ENCODE data around the gene IPO11.

DNA sequence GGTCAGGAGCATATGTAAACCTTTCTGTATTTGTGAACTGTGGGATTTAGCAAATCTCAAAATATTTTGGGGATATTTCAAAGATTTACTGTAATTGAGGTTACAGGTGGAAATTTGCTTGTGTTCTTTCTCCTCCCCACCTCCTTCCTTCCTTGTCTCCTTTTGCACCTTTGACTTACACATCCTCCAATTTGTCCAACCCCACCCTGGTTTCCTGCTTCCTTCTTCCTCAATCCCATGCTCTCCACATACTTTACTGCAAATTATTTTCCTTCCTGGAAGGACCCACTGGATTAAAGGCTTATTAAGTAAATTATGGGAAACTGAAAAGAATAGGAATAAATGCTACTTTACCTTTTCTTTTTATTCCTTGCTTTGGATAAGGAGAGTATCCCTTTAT is 91.6 kb downstream of the IPO11 start:
- TF ChIP-seq, protein P1, sequence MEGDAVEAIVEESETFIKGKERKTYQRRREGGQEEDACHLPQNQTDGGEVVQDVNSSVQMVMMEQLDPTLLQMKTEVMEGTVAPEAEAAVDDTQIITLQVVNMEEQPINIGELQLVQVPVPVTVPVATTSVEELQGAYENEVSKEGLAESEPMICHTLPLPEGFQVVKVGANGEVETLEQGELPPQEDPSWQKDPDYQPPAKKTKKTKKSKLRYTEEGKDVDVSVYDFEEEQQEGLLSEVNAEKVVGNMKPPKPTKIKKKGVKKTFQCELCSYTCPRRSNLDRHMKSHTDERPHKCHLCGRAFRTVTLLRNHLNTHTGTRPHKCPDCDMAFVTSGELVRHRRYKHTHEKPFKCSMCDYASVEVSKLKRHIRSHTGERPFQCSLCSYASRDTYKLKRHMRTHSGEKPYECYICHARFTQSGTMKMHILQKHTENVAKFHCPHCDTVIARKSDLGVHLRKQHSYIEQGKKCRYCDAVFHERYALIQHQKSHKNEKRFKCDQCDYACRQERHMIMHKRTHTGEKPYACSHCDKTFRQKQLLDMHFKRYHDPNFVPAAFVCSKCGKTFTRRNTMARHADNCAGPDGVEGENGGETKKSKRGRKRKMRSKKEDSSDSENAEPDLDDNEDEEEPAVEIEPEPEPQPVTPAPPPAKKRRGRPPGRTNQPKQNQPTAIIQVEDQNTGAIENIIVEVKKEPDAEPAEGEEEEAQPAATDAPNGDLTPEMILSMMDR (IDR thresholded peaks at IDR 0.05): no peak
- TF ChIP-seq POLR2A (IDR thresholded peaks at IDR 0.05) (no peak), EP300 (IDR thresholded peaks at IDR 0.05) (no peak)
